Loucy (cell line): ENCODE measurements around the gene BRD2.
A peak's percentile ranks its signal among the peaks of the same experiment; 100 is the strongest.

Experiments used
- H2AFZ ChIP-seq: fragments of 200-600 bp; sonication (generic); 2 replicates; pipeline ENCODE4 v1.6.0; 2016; ENCODE audit warnings: antibody characterized with exemption, mild to moderate bottlenecking, low read length, moderate library complexity
- H3F3A ChIP-seq: fragments of 200-600 bp; 2 replicates; pipeline ENCODE4 v1.6.0; 2016; ENCODE audit warnings: antibody characterized with exemption, low read depth, mild to moderate bottlenecking
- H3K27me3 ChIP-seq: fragments of 200-600 bp; sonication (generic); 2 replicates; pipeline ENCODE4 v1.6.1; 2014; ENCODE audit warnings: low read length, mild to moderate bottlenecking; ENCODE audit not compliant: insufficient read depth, poor library complexity, severe bottlenecking
- H3K36me3 ChIP-seq: fragments of 200-600 bp; sonication (generic); 2 replicates; pipeline ENCODE4 v1.6.1; 2016; ENCODE audit warnings: low read length; ENCODE audit not compliant: insufficient read depth
- H3K4me1 ChIP-seq: fragments of 200-600 bp; sonication (generic); 2 replicates; pipeline ENCODE4 v1.5.1; 2014; ENCODE audit warnings: low read length, mild to moderate bottlenecking; ENCODE audit not compliant: insufficient read depth, poor library complexity, severe bottlenecking
- H3K4me2 ChIP-seq: fragments of 200-600 bp; sonication (generic); 2 replicates; pipeline ENCODE4 v1.6.0; 2014; ENCODE audit warnings: antibody characterized with exemption, low read length, low read depth, mild to moderate bottlenecking; ENCODE audit not compliant: poor library complexity, severe bottlenecking
- H3K4me3 ChIP-seq: fragments of 200-600 bp; sonication (generic); 2 replicates; pipeline ENCODE4 v1.5.1; 2014; ENCODE audit warnings: low read length, mild to moderate bottlenecking, mixed read lengths; ENCODE audit not compliant: poor library complexity, severe bottlenecking
- H3K79me2 ChIP-seq: fragments of 200-600 bp; sonication (generic); 2 replicates; pipeline ENCODE4 v1.6.1; 2014; ENCODE audit warnings: low read length; ENCODE audit not compliant: insufficient read depth
- H3K9ac ChIP-seq: fragments of 200-600 bp; sonication (generic); 2 replicates; pipeline ENCODE4 v1.6.0; 2014; ENCODE audit warnings: mild to moderate bottlenecking, low read depth, low read length, moderate library complexity; ENCODE audit not compliant: poor library complexity, severe bottlenecking
- H3K9me2 ChIP-seq: fragments of 200-600 bp; sonication (generic); replicated peaks from 2 replicates; pipeline ENCODE4 v1.6.1; 2016; ENCODE audit warnings: low read depth, low read length, mixed read lengths
- H3K9me3 ChIP-seq: fragments of 200-600 bp; sonication (generic); 2 replicates; pipeline ENCODE4 v1.6.1; 2014; ENCODE audit warnings: mild to moderate bottlenecking, antibody characterized with exemption, low read length, low read depth; ENCODE audit not compliant: insufficient read depth
- H4K20me1 ChIP-seq: fragments of 200-600 bp; sonication (generic); 2 replicates; pipeline ENCODE4 v1.6.0; 2014; ENCODE audit warnings: antibody characterized with exemption, low read length, mild to moderate bottlenecking; ENCODE audit not compliant: insufficient read depth, poor library complexity, severe bottlenecking
- EZH2phosphoT487 ChIP-seq: fragments of 200-600 bp; IDR thresholded peaks from 2 replicates; pipeline ENCODE4 v1.6.1; 2018; ENCODE audit warnings: antibody characterized with exemption, mild to moderate bottlenecking, moderate library complexity, borderline replicate concordance
- TF ChIP-seq, protein P1 (sequence below): fragments of 200-600 bp; sonication (generic); conservative IDR thresholded peaks from 2 replicates; pipeline ENCODE4 v1.5.1; 2014; ENCODE audit warnings: mild to moderate bottlenecking, antibody characterized with exemption, low read length

Gene BRD2

DNA sequence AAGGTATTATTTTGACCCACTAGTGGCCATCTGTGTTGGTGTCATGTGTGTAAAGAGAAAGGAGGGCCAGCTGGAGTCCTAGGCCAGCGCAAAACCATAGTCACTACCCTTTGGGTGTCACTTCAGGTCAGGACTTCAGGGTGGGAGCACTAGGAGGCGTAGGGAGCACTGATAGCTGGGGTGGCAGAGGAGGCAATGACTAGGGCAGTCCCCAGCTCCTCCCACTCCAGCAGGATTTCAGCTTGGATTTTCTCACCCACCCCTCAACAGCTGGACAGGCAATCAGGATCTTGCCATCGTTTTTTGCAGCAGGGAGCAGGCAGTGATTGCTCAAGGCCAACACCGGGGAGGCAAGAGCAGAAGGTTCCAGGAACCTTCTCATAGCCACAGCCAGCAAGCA lies 45.2 kb downstream of the BRD2 start:
- H2AFZ ChIP-seq = no peak overlapping the region
- H3K79me2 ChIP-seq = no peaks in the 10 kb centered on the region
- no peaks in the 10 kb centered on the region for H3K27me3 ChIP-seq
- H3F3A ChIP-seq = no peaks in the 10 kb centered on the region
- no peaks in the 10 kb centered on the region for H3K36me3 ChIP-seq
- H3K4me1 ChIP-seq = no peaks in the 10 kb centered on the region
- H3K9me3 ChIP-seq = no peaks in the 10 kb centered on the region
- H3K9me2 ChIP-seq = no peaks in the 10 kb centered on the region
- no peak overlapping the region for H3K4me2 ChIP-seq
- TF ChIP-seq, protein P1, sequence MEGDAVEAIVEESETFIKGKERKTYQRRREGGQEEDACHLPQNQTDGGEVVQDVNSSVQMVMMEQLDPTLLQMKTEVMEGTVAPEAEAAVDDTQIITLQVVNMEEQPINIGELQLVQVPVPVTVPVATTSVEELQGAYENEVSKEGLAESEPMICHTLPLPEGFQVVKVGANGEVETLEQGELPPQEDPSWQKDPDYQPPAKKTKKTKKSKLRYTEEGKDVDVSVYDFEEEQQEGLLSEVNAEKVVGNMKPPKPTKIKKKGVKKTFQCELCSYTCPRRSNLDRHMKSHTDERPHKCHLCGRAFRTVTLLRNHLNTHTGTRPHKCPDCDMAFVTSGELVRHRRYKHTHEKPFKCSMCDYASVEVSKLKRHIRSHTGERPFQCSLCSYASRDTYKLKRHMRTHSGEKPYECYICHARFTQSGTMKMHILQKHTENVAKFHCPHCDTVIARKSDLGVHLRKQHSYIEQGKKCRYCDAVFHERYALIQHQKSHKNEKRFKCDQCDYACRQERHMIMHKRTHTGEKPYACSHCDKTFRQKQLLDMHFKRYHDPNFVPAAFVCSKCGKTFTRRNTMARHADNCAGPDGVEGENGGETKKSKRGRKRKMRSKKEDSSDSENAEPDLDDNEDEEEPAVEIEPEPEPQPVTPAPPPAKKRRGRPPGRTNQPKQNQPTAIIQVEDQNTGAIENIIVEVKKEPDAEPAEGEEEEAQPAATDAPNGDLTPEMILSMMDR = no peak
- no peak overlapping the region for H3K9ac ChIP-seq
- no peak overlapping the region for H3K4me3 ChIP-seq
- no peaks in the 10 kb centered on the region for H4K20me1 ChIP-seq

DNA sequence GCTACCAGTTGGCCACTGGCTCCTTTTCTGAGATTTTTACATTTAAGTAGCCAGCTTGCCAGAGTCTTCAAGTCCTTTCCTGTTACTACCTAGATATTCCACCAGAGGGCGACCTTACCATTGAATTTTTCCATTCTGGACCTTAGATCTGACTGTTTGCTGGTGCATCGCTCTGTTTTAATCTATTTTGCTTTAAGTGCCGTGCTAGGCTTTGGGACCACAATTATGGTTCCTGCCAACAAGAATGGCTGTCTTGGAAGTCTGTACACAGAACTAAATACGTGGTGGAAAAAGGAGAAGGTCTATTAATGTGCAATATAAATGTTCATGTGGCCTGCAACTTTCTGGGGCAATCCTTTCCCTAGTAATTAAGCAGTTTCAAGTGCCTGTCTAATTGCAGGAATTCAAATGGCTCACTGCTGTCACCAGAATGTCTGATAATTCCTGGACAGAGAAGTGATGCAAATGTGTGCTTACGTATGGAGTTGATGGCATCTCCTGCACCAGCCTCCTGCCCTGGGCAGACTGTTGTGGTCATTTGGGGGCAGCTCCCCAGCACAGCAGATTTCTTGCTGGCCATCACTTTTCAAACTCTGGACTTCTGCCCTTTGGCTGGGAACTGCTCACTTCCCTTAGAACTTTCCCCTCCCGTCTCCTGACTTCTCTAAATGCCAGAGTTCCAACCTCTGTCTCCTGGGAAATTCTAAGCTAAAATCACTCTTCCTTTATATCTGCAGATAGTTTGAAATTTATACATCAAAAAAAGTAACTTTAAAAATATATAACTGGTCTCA lies 46.6 kb downstream of the BRD2 start:
- Histone ChIP-seq H3K4me3 (no peak overlapping the region), H3K27me3 (no peaks in the 10 kb centered on the region), H3K36me3 (no peaks in the 10 kb centered on the region), H3K4me1 (peaks cover 9% of the 10 kb centered on the region), H3K9me3 (no peaks in the 10 kb centered on the region), H4K20me1 (no peaks in the 10 kb centered on the region), H3F3A (no peaks in the 10 kb centered on the region), H3K9me2 (no peaks in the 10 kb centered on the region), H3K4me2 (no peak overlapping the region), H3K9ac (no peak overlapping the region), H2AFZ (no peak overlapping the region), H3K79me2 (no peaks in the 10 kb centered on the region)
- TF ChIP-seq, protein P1 = peak; percentile 78
- no peak for TF ChIP-seq EZH2phosphoT487

DNA sequence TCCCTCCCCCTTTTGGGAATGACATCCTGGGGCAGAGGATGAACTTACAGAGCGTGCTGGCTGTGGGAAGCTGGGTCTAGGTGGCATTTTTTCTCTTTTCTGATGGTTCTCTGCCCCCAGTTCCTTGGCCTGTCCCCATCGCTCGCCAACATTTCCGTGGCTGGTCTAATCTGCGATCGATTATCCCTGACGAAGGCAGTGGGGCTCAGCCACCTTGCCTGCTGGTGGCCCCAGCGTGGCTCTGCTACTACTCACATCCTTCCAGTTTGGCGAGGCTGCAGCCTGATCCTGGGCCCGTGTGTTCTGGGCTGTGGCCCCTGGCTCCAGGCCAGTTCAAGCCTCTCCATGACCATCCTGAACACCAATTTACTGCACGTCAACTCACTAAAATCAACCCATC lies 47.4 kb downstream of the BRD2 start:
- H2AFZ ChIP-seq = no peak overlapping the region
- no peaks in the 10 kb centered on the region for H3K36me3 ChIP-seq
- no peaks in the 10 kb centered on the region for H3K79me2 ChIP-seq
- peaks cover 9% of the 10 kb centered on the region for H3K4me1 ChIP-seq
- H3K4me3 ChIP-seq = no peak overlapping the region
- no peaks in the 10 kb centered on the region for H3K9me3 ChIP-seq
- no peaks in the 10 kb centered on the region for H3K27me3 ChIP-seq
- H3K9ac ChIP-seq = no peak overlapping the region
- H3F3A ChIP-seq = no peaks in the 10 kb centered on the region
- no peaks in the 10 kb centered on the region for H3K9me2 ChIP-seq
- TF ChIP-seq, protein P1 = no peak
- no peak for TF ChIP-seq EZH2phosphoT487
- no peaks in the 10 kb centered on the region for H4K20me1 ChIP-seq
- no peak overlapping the region for H3K4me2 ChIP-seq
